Omental fat pad (tissue), 4 donors: Measurements from ENCODE around the gene ABHD12B. TPM values are rescaled to one million over a fixed set of nuclear protein-coding genes. Genes with fewer than 3 reads are reported as not detected.
A peak's percentile ranks its signal among the peaks of the same experiment; 100 is the strongest.

Source experiments
- ATAC-seq: fragments of 150-250 bp; one replicate; pipeline ENCODE4 v1.9.1; 2016; ENCODE audit warnings: mild to moderate bottlenecking, moderate library complexity; ENCODE audit not compliant: low FRiP score
- DNase-seq: peaks from one replicate; pipeline ENCODE4 v3.0.0-alpha.2; 2019; ENCODE audit warnings: low spot score
- CTCF ChIP-seq, 3 donors: fragments of 450-650 bp; IDR thresholded peaks; one replicate each; pipeline ENCODE4 v1.5.1; 2016 to 2017; ENCODE audit warnings: antibody characterized with exemption in 3 of 3, mild to moderate bottlenecking in 3 of 3, moderate library complexity in 2 of 3
- total RNA-seq, 4 donors: library from RNA; depleted of rRNA; stranded (reverse); fragments of >200 nt; gene quantifications; one replicate each; pipeline ENCODE4 v1.1.0, GENCODE V29; 2016

The ABHD12B gene
- total RNA-seq, 4 donors from 2014 or later: 2.5 TPM; not detected in 3

GRCh38 chr14:50920482-50921230, 48.8 kb downstream of the ABHD12B start:
- no peak for TF ChIP-seq CTCF (IDR thresholded peaks at IDR 0.05)
- DNase-seq (no peak), ATAC-seq (no peak)

GRCh38 chr14:50922803-50923202, 51.0 kb downstream of the ABHD12B start:
- no peak for ATAC-seq

GRCh38 chr14:50924236-50924635, 52.4 kb downstream of the ABHD12B start:
- ATAC-seq (no peak), DNase-seq (no peak)
- no peak for TF ChIP-seq CTCF (IDR thresholded peaks at IDR 0.05)

More at GRCh38 chr14:50922803-50923202, 51.0 kb downstream of the ABHD12B start:
- no peak for TF ChIP-seq CTCF (IDR thresholded peaks at IDR 0.05)
- DNase-seq: no peak

- no peak for TF ChIP-seq CTCF (IDR thresholded peaks at IDR 0.05)
- DNase-seq: no peak
- ATAC-seq: no peak
These were observed 53.0 kb downstream of the ABHD12B start for GRCh38 chr14:50924843-50925242.

GRCh38 chr14:50926851-50927386, 55.1 kb downstream of the ABHD12B start:
- ATAC-seq: no peak
- DNase-seq: no peak
- TF ChIP-seq CTCF (IDR thresholded peaks at IDR 0.05): no peak

GRCh38 chr14:50928002-50928635, 56.3 kb downstream of the ABHD12B start:
- ATAC-seq: peak; percentile 68
- no peak for DNase-seq
- no peak for TF ChIP-seq CTCF (IDR thresholded peaks at IDR 0.05)
